ENCODE measurements around the gene GCK. TPM values are rescaled to one million over a fixed set of nuclear protein-coding genes. Genes with fewer than 3 reads are reported as not detected.

Gene GCK
- total RNA-seq, 1 donor from 2014 or later: 0.37 TPM

- H3K27me3 Mint-ChIP-seq (ENCODE audit: low read depth): no peaks in the 10 kb centered on the region
- peaks cover 16% of the 10 kb centered on the region for H3K9me3 Mint-ChIP-seq (ENCODE audit: low read depth)
- DNase-seq (ENCODE audit: low spot score): no peak
- no peak overlapping the region for H3K4me3 Mint-ChIP-seq (ENCODE audit: unreplicated experiment)
- H3K36me3 Mint-ChIP-seq (ENCODE audit: low read depth): peaks cover 17% of the 10 kb centered on the region
- H3K4me1 Mint-ChIP-seq (ENCODE audit: low read depth): peaks cover 21% of the 10 kb centered on the region
- TF ChIP-seq CTCF (IDR thresholded peaks at IDR 0.05): no peak
- no peak overlapping the region for H3K27ac Mint-ChIP-seq (ENCODE audit: unreplicated experiment)
Measured at GRCh38 chr7:44124822-44125202, 64.4 kb downstream of the GCK start.

GRCh38 chr7:44123190-44124003 lies 65.8 kb downstream of the GCK start, which contains the start of gene POLD2:
Gene POLD2 (minus strand): TSS chr7:44123548. CDS start chr7:44122053, 1,495 bp downstream.
- DNase-seq (ENCODE audit: low spot score): peak; percentile 99
- no peaks in the 10 kb centered on the region for H3K27me3 Mint-ChIP-seq (ENCODE audit: low read depth)
- peaks cover 18% of the 10 kb centered on the region for H3K36me3 Mint-ChIP-seq (ENCODE audit: low read depth)
- peak within 1 kb of the TSS; percentile 72 for H3K4me3 Mint-ChIP-seq (ENCODE audit: unreplicated experiment)
- H3K9me3 Mint-ChIP-seq (ENCODE audit: low read depth): peaks cover 16% of the 10 kb centered on the region
- H3K4me1 Mint-ChIP-seq (ENCODE audit: low read depth): peaks cover 21% of the 10 kb centered on the region
- H3K27ac Mint-ChIP-seq (ENCODE audit: unreplicated experiment): peak within 1 kb of the TSS; percentile 83
- no peak for TF ChIP-seq CTCF (IDR thresholded peaks at IDR 0.05)

- H3K4me3 Mint-ChIP-seq (ENCODE audit: unreplicated experiment): peak overlapping the region; percentile 72
- peak overlapping the region; percentile 83 for H3K27ac Mint-ChIP-seq (ENCODE audit: unreplicated experiment)
- H3K9me3 Mint-ChIP-seq (ENCODE audit: low read depth): peaks cover 11% of the 10 kb centered on the region
- no peak for DNase-seq (ENCODE audit: low spot score)
- TF ChIP-seq CTCF (IDR thresholded peaks at IDR 0.05): no peak
- peaks cover 27% of the 10 kb centered on the region for H3K4me1 Mint-ChIP-seq (ENCODE audit: low read depth)
- H3K36me3 Mint-ChIP-seq (ENCODE audit: low read depth): peaks cover 18% of the 10 kb centered on the region
- no peaks in the 10 kb centered on the region for H3K27me3 Mint-ChIP-seq (ENCODE audit: low read depth)
Measured at GRCh38 chr7:44122529-44122928, 66.7 kb downstream of the GCK start.

GRCh38 chr7:44121761-44122420 lies 67.3 kb downstream of the GCK start:
- peak overlapping the region; percentile 83 for H3K27ac Mint-ChIP-seq (ENCODE audit: unreplicated experiment)
- peaks cover 14% of the 10 kb centered on the region for H3K36me3 Mint-ChIP-seq (ENCODE audit: low read depth)
- no peak for DNase-seq (ENCODE audit: low spot score)
- H3K9me3 Mint-ChIP-seq (ENCODE audit: low read depth): peaks cover 6% of the 10 kb centered on the region
- no peaks in the 10 kb centered on the region for H3K27me3 Mint-ChIP-seq (ENCODE audit: low read depth)
- no peak for TF ChIP-seq CTCF (IDR thresholded peaks at IDR 0.05)
- no peak overlapping the region for H3K4me3 Mint-ChIP-seq (ENCODE audit: unreplicated experiment)
- H3K4me1 Mint-ChIP-seq (ENCODE audit: low read depth): peaks cover 27% of the 10 kb centered on the region

- H3K4me1 Mint-ChIP-seq (ENCODE audit: low read depth): peaks cover 27% of the 10 kb centered on the region
- DNase-seq (ENCODE audit: low spot score): no peak
- no peaks in the 10 kb centered on the region for H3K27me3 Mint-ChIP-seq (ENCODE audit: low read depth)
- no peak for TF ChIP-seq CTCF (IDR thresholded peaks at IDR 0.05)
- no peaks in the 10 kb centered on the region for H3K9me3 Mint-ChIP-seq (ENCODE audit: low read depth)
- no peak overlapping the region for H3K27ac Mint-ChIP-seq (ENCODE audit: unreplicated experiment)
- peaks cover 11% of the 10 kb centered on the region for H3K36me3 Mint-ChIP-seq (ENCODE audit: low read depth)
- no peak overlapping the region for H3K4me3 Mint-ChIP-seq (ENCODE audit: unreplicated experiment)
Measured at GRCh38 chr7:44120395-44120794, 68.8 kb downstream of the GCK start.
